CD4-positive, alpha-beta T cell treated with Interferon alpha-2 for 1 hour (primary cell): ENCODE results near the gene GPALPP1.

Experiments
- DNase-seq, 2 donors: peaks; one replicate each; pipeline ENCODE4 v3.0.0-alpha.2; 2020 to 2022

GPALPP1 gene

GRCh38 chr13:45064889-45065288 lies 75.6 kb downstream of the GPALPP1 start:
- DNase-seq: no peak

- no peak for DNase-seq
Measured at GRCh38 chr13:45068036-45069001, 79.0 kb downstream of the GPALPP1 start.

- no peak for DNase-seq
Measured at GRCh38 chr13:45073809-45074208, 84.5 kb downstream of the GPALPP1 start.

GRCh38 chr13:45074721-45075120 lies 85.4 kb downstream of the GPALPP1 start:
- no peak for DNase-seq

DNA sequence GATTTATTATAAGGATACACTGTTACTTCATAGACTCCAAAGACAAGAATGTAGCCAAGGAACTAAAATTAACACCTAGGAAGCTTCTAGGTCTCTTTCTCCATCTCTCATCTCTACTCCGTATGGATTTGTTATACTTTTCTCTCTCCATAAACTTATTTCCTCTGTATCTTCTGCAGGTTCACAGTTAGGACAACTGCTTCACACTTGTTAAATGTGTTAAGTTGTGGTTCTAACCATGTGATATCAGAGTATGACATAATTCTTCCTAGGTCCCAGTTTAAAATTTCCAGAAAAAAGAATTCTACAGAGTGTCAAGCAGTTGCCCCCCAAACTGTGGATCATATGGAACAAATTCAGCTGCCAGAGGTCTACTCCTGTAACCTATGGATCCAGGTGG lies 88.7 kb downstream of the GPALPP1 start:
- DNase-seq: no peak
